Caco-2 (cell line): Measurements from ENCODE around the gene NEDD4L. TPM values are rescaled to one million over a fixed set of nuclear protein-coding genes. Genes with fewer than 3 reads are reported as not detected.

Source experiments
- BruUV-seq: library from RNA; stranded (reverse); fragments of 400-500 nt; replicated peaks from 2 replicates; lab custom pipeline; 2021; lab: Mats Ljungman, UMichigan
- CTCF ChIA-PET: fragments of 300-600 bp; sonication (Branson Sonifier 250); formaldehyde crosslinking; loops from one replicate; lab custom pipeline; 2022; ENCODE audit warnings: antibody characterized with exemption; lab: Charles Lee
- POLR2A ChIA-PET: fragments of 300-600 bp; sonication (Branson Sonifier 250); formaldehyde crosslinking; loops from one replicate; lab custom pipeline; 2022; ENCODE audit warnings: antibody characterized with exemption; lab: Charles Lee
- DNase-seq, 2 experiments: peaks; one replicate each; pipeline versions ENCODE4 v3.0.0 to v3.0.0-alpha.2; 2020 to 2022
- H3K27me3 ChIP-seq: replicated peaks from 2 replicates; pipeline ENCODE4 v1.6.0; 2011; ENCODE audit warnings: low read length; ENCODE audit not compliant: control insufficient read depth, insufficient read depth
- H3K36me3 ChIP-seq: 2 replicates; pipeline ENCODE4 v1.5.1; 2011; ENCODE audit warnings: low read length; ENCODE audit not compliant: control insufficient read depth, insufficient read depth
- H3K4me1 ChIP-seq: fragments of 250-450 bp; sonication (Bioruptor Pico); 2 replicates; pipeline ENCODE4 v1.5.1; 2020; ENCODE audit warnings: mild to moderate bottlenecking
- H3K4me3 ChIP-seq: 2 replicates; pipeline ENCODE4 v1.5.1; 2011; ENCODE audit warnings: low read depth, mild to moderate bottlenecking, control low read depth, low read length
- H3K9me3 ChIP-seq: fragments of 250-450 bp; sonication (Bioruptor Pico); 2 replicates; pipeline ENCODE4 v1.5.1; 2020; ENCODE audit warnings: mild to moderate bottlenecking, moderate library complexity
- H3K27ac Mint-ChIP-seq: one replicate; pipeline ENCODE4 v1.8.0; 2022; ENCODE audit warnings: mixed read lengths; ENCODE audit not compliant: unreplicated experiment
- H3K27me3 Mint-ChIP-seq: one replicate; pipeline ENCODE4 v1.8.0; 2022; ENCODE audit warnings: mixed read lengths; ENCODE audit not compliant: insufficient read depth, unreplicated experiment
- H3K36me3 Mint-ChIP-seq: one replicate; pipeline ENCODE4 v1.8.0; 2022; ENCODE audit warnings: mild to moderate bottlenecking, mixed read lengths; ENCODE audit not compliant: insufficient read depth, unreplicated experiment
- H3K4me1 Mint-ChIP-seq: one replicate; pipeline ENCODE4 v1.8.0; 2022; ENCODE audit warnings: low read depth, mixed read lengths; ENCODE audit not compliant: unreplicated experiment
- H3K4me3 Mint-ChIP-seq: one replicate; pipeline ENCODE4 v1.8.0; 2022; ENCODE audit warnings: mild to moderate bottlenecking, moderate library complexity, mixed read lengths; ENCODE audit not compliant: unreplicated experiment
- H3K9me3 Mint-ChIP-seq: one replicate; pipeline ENCODE4 v1.8.0; 2022; ENCODE audit warnings: mixed read lengths; ENCODE audit not compliant: unreplicated experiment
- CTCF ChIP-seq, 2 experiments: fragments of 200-600 bp in 1 of 2; IDR thresholded peaks; 1 replicate in 1 of 2; 2 replicates in 1 of 2; pipeline versions ENCODE4 v1.5.1 to v1.8.0; 2011 to 2022; ENCODE audit warnings: antibody characterized with exemption in 1 of 2, control low read depth in 1 of 2, inconsistent platforms in 1 of 2, low read depth in 1 of 2, low read length in 1 of 2, mild to moderate bottlenecking in 1 of 2, moderate library complexity in 1 of 2; ENCODE audit not compliant: insufficient read depth in 1 of 2, severe bottlenecking in 1 of 2, unreplicated experiment in 1 of 2
- intact Hi-C: fragments of 100-400 bp; cut with micrococcal nuclease; formaldehyde crosslinking; loops from one replicate; pipeline ENCODE4 v1.10.0; 2022; ENCODE audit not compliant: unreplicated experiment
- total RNA-seq: library from RNA; stranded (reverse); gene quantifications from 2 replicates; pipeline ENCODE4 v1.2.3, GENCODE V29; 2022

NEDD4L gene
- total RNA-seq, 1 experiment from 2014 or later, result 85.4 TPM

- no TSS peak for BruUV-seq
- intact Hi-C loops, result loop anchor here (1.0 kb wide), 3 partner anchors 52 to 364 kb away; no protein-coding TSS in a partner anchor
Measured at GRCh38 chr18:58400331-58400870, 356.4 kb downstream of the NEDD4L start.

GRCh38 chr18:58401191-58401590 lies 357.2 kb downstream of the NEDD4L start:
- ChIA-PET POLR2A (no interaction called here), CTCF (interaction anchor here (1.1 kb wide), 1 partner anchor 50 kb away, joined by 3 read pairs; no protein-coding TSS in a partner anchor)
- H3K4me1 Mint-ChIP-seq, result no peaks in the 10 kb centered on the region
- no peaks in the 10 kb centered on the region for H3K4me1 ChIP-seq
- no peaks in the 10 kb centered on the region for H3K9me3 ChIP-seq
- intact Hi-C loops, result no loop called here
- TF ChIP-seq CTCF (IDR thresholded peaks at IDR 0.05; ENCODE audit: insufficient read depth in 1 of 2, low read depth in 1 of 2, low read length in 1 of 2, severe bottlenecking in 1 of 2, unreplicated experiment in 1 of 2), result no peak
- no peaks in the 10 kb centered on the region for H3K9me3 Mint-ChIP-seq
- no peak overlapping the region for H3K4me3 Mint-ChIP-seq
- BruUV-seq, result no TSS peak
- DNase-seq, result no peak
- peaks cover 30% of the 10 kb centered on the region for H3K36me3 Mint-ChIP-seq
- H3K27ac Mint-ChIP-seq, result no peak overlapping the region
- no peaks in the 10 kb centered on the region for H3K27me3 ChIP-seq
- H3K36me3 ChIP-seq, result no peaks in the 10 kb centered on the region
- no peak overlapping the region for H3K4me3 ChIP-seq
- H3K27me3 Mint-ChIP-seq, result no peaks in the 10 kb centered on the region

More at GRCh38 chr18:58400331-58400870, 356.4 kb downstream of the NEDD4L start:
- no peaks in the 10 kb centered on the region for H3K4me1 Mint-ChIP-seq
- TF ChIP-seq CTCF (IDR thresholded peaks at IDR 0.05; ENCODE audit: insufficient read depth in 1 of 2, low read depth in 1 of 2, low read length in 1 of 2, severe bottlenecking in 1 of 2, unreplicated experiment in 1 of 2), result no peak
- no peak overlapping the region for H3K4me3 Mint-ChIP-seq
- no peaks in the 10 kb centered on the region for H3K27me3 Mint-ChIP-seq
- H3K4me3 ChIP-seq, result no peak overlapping the region
- ChIA-PET CTCF (no interaction called here), POLR2A (no interaction called here)
- H3K9me3 Mint-ChIP-seq, result no peaks in the 10 kb centered on the region
- no peaks in the 10 kb centered on the region for H3K27me3 ChIP-seq
- DNase-seq, result no peak
- peaks cover 38% of the 10 kb centered on the region for H3K36me3 Mint-ChIP-seq
- H3K4me1 ChIP-seq, result no peaks in the 10 kb centered on the region
- no peak overlapping the region for H3K27ac Mint-ChIP-seq
- no peaks in the 10 kb centered on the region for H3K9me3 ChIP-seq
- no peaks in the 10 kb centered on the region for H3K36me3 ChIP-seq

GRCh38 chr18:58402247-58402646 lies 358.2 kb downstream of the NEDD4L start:
- intact Hi-C loops, result no loop called here
- Mint-ChIP-seq H3K9me3 (no peaks in the 10 kb centered on the region), H3K4me1 (no peaks in the 10 kb centered on the region), H3K27me3 (no peaks in the 10 kb centered on the region), H3K36me3 (peaks cover 21% of the 10 kb centered on the region), H3K27ac (no peak overlapping the region), H3K4me3 (no peak overlapping the region)
- DNase-seq, result no peak
- POLR2A ChIA-PET, result no interaction called here
- Histone ChIP-seq H3K4me1 (peaks cover 7% of the 10 kb centered on the region), H3K36me3 (no peaks in the 10 kb centered on the region), H3K9me3 (no peaks in the 10 kb centered on the region), H3K27me3 (no peaks in the 10 kb centered on the region), H3K4me3 (no peak overlapping the region)
- no TSS peak for BruUV-seq
- TF ChIP-seq CTCF (IDR thresholded peaks at IDR 0.05; ENCODE audit: insufficient read depth in 1 of 2, low read depth in 1 of 2, low read length in 1 of 2, severe bottlenecking in 1 of 2, unreplicated experiment in 1 of 2), result no peak
- CTCF ChIA-PET, result no interaction called here
